Endothelial cell (in vitro differentiated cells): ENCODE data around the gene SLC9A9. TPM values are rescaled to one million over a fixed set of nuclear protein-coding genes. Genes with fewer than 3 reads are reported as not detected.
A peak's percentile ranks its signal among the peaks of the same experiment; 100 is the strongest.
"Not testable (repeated sequence)": the region's sequence is repeated elsewhere in the genome, so short reads cannot be mapped to it uniquely, and the experiment has no call there.

ENCODE experiments used
- DNase-seq: peaks from one replicate; pipeline ENCODE4 v3.0.0; 2021; ENCODE audit warnings: low spot score
- H3K27ac Mint-ChIP-seq: one replicate; pipeline ENCODE4 v1.8.0; 2021; ENCODE audit warnings: mixed read lengths, inconsistent platforms; ENCODE audit not compliant: unreplicated experiment
- H3K27me3 Mint-ChIP-seq: one replicate; pipeline ENCODE4 v1.8.0; 2021; ENCODE audit warnings: mild to moderate bottlenecking, moderate library complexity, mixed read lengths, inconsistent platforms; ENCODE audit not compliant: unreplicated experiment
- H3K36me3 Mint-ChIP-seq: one replicate; pipeline ENCODE4 v1.8.0; 2021; ENCODE audit warnings: mild to moderate bottlenecking, low read depth, mixed read lengths, inconsistent platforms; ENCODE audit not compliant: unreplicated experiment
- H3K4me1 Mint-ChIP-seq: one replicate; pipeline ENCODE4 v1.8.0; 2021; ENCODE audit warnings: mild to moderate bottlenecking, mixed read lengths, inconsistent platforms; ENCODE audit not compliant: unreplicated experiment
- H3K4me3 Mint-ChIP-seq: one replicate; pipeline ENCODE4 v1.8.0; 2021; ENCODE audit warnings: mild to moderate bottlenecking, mixed read lengths, inconsistent platforms; ENCODE audit not compliant: unreplicated experiment
- H3K9me3 Mint-ChIP-seq: one replicate; pipeline ENCODE4 v1.8.0; 2021; ENCODE audit warnings: mixed read lengths, inconsistent platforms; ENCODE audit not compliant: unreplicated experiment
- total RNA-seq: library from RNA; stranded (reverse); fragmentation: NEBNext Ultra II Directional; extraction: Animal tissue kit (Norgen Biotek cat#: 25700); gene quantifications from one replicate; pipeline ENCODE4 v1.2.1, GENCODE V29; 2021; ENCODE audit not compliant: unreplicated experiment
- TF ChIP-seq, protein P1 (sequence below): fragments of 200-600 bp; sonication (generic); IDR thresholded peaks from one replicate; pipeline ENCODE4 v1.5.0; 2021; ENCODE audit warnings: antibody characterized with exemption; ENCODE audit not compliant: unreplicated experiment

Gene SLC9A9
- total RNA-seq, 1 donor from 2014 or later, result 7.9 TPM

DNA sequence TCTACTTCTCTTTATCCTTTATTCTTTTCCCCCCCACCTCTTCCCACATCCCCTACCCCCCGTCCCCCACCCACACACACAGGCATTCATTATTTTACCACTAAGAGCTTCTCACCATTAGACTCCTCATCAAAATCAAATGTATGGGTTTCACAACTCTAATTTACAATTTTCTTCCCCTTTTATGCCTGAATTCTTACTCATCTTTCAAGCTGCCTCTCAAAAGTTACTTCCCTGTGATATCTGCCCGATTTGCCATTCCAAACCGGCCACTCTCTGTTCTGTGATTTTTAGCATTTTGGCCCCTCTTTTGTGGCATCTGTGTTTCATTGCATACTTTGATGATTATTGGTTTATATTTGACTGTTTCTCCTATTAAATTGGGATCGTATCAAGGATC lies 42.2 kb downstream of the SLC9A9 start:
- Mint-ChIP-seq H3K4me3 (no peak overlapping the region), H3K9me3 (no peaks in the 10 kb centered on the region), H3K27ac (no peak overlapping the region), H3K36me3 (no peaks in the 10 kb centered on the region), H3K4me1 (peaks cover 5% of the 10 kb centered on the region), H3K27me3 (no peaks in the 10 kb centered on the region)
- TF ChIP-seq, protein P1, sequence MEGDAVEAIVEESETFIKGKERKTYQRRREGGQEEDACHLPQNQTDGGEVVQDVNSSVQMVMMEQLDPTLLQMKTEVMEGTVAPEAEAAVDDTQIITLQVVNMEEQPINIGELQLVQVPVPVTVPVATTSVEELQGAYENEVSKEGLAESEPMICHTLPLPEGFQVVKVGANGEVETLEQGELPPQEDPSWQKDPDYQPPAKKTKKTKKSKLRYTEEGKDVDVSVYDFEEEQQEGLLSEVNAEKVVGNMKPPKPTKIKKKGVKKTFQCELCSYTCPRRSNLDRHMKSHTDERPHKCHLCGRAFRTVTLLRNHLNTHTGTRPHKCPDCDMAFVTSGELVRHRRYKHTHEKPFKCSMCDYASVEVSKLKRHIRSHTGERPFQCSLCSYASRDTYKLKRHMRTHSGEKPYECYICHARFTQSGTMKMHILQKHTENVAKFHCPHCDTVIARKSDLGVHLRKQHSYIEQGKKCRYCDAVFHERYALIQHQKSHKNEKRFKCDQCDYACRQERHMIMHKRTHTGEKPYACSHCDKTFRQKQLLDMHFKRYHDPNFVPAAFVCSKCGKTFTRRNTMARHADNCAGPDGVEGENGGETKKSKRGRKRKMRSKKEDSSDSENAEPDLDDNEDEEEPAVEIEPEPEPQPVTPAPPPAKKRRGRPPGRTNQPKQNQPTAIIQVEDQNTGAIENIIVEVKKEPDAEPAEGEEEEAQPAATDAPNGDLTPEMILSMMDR, result no peak
- no peak for DNase-seq

DNA sequence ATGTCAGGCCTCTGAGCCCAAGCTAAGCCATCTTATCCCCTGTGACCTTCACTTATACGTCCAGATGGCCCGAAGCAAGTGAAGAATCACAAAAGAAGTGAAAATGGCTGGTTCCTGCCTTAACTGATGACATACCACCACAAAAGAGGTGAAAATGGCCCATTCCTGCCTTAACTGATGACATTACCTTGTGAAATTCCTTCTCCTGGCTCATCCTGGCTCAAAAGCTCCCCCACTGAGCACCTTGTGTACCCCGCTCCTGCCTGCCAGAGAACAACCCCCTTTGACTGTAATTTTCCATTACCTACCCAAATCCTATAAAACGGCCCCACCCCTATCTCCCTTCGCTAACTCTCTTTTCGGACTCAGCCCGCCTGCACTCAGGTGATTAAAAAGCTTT lies 42.8 kb downstream of the SLC9A9 start:
- H3K9me3 Mint-ChIP-seq, H3K4me3 Mint-ChIP-seq, H3K36me3 Mint-ChIP-seq, DNase-seq, H3K27me3 Mint-ChIP-seq, H3K4me1 Mint-ChIP-seq: not testable (repeated sequence)
- peak overlapping the region; percentile 5 for H3K27ac Mint-ChIP-seq

DNA sequence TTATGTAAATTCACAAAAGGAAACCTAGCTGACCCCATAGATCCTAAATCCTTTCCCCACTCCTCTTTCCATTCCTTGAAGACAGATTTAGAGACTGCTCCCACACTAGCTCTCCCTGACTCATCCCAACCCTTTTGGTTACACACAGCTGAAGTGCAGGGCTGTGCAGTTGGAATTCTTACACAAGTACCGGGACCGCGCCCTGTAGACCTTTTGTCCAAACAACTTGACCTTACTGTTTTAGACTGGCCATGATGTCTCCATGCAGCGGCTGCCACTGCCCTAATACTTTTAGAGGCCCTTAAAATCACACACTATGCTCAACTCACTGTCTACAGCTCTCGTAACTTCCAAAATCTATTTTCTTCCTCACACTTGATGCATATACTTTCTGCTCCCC lies 47.2 kb downstream of the SLC9A9 start:
- not testable (repeated sequence) for H3K4me3 Mint-ChIP-seq, H3K27me3 Mint-ChIP-seq, DNase-seq, H3K4me1 Mint-ChIP-seq, H3K27ac Mint-ChIP-seq, H3K9me3 Mint-ChIP-seq, H3K36me3 Mint-ChIP-seq

DNA sequence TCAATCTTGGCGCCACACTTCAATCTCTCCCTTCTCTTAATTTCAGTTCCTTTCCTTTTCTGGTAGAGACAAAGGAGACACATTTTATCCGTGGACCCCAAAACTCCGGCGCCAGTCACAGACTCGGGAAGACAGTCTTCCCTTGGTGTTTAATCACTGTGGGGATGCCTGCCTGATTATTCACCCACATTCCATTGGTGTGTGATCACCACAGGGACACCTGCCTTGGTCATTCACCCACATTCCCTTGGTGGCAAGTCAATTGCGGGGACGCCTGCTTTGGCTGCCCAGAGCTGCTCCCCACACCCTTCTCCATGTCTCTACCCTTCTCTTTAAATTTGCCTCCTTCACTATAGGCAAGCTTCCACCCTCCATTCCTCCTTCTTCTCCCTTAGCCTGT lies 50.1 kb downstream of the SLC9A9 start:
- H3K27me3 Mint-ChIP-seq, result not testable (repeated sequence)

DNA sequence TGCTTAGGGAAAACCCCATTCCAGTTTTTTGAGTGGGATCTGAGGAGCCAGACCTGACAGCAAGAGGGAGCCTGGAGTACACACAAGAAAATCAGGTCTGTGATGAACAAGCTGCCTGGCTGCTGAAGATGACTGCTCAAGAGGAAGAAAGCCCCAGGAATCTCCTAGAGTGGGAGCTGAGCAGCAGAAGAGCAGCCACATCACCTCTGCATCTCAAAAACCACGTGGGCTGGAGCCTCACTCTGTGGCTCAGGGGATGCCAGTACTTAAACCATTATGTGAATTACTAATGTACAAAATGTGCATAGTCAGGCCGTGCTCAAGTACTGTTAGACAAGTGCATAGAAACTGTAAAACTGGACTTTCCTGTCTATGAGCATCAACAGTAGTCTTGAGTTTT lies 52.4 kb downstream of the SLC9A9 start:
- no peak overlapping the region for H3K27ac Mint-ChIP-seq
- no peaks in the 10 kb centered on the region for H3K27me3 Mint-ChIP-seq
- no peak overlapping the region for H3K4me3 Mint-ChIP-seq
- TF ChIP-seq, protein P1, result no peak
- H3K36me3 Mint-ChIP-seq, result peaks cover 4% of the 10 kb centered on the region
- no peak for DNase-seq
- H3K4me1 Mint-ChIP-seq, result no peaks in the 10 kb centered on the region
- no peaks in the 10 kb centered on the region for H3K9me3 Mint-ChIP-seq

More for the DNA sequence above, 50.1 kb downstream of the SLC9A9 start:
- H3K4me1 Mint-ChIP-seq, H3K9me3 Mint-ChIP-seq, DNase-seq, H3K36me3 Mint-ChIP-seq, H3K27ac Mint-ChIP-seq, H3K4me3 Mint-ChIP-seq: not testable (repeated sequence)

DNA sequence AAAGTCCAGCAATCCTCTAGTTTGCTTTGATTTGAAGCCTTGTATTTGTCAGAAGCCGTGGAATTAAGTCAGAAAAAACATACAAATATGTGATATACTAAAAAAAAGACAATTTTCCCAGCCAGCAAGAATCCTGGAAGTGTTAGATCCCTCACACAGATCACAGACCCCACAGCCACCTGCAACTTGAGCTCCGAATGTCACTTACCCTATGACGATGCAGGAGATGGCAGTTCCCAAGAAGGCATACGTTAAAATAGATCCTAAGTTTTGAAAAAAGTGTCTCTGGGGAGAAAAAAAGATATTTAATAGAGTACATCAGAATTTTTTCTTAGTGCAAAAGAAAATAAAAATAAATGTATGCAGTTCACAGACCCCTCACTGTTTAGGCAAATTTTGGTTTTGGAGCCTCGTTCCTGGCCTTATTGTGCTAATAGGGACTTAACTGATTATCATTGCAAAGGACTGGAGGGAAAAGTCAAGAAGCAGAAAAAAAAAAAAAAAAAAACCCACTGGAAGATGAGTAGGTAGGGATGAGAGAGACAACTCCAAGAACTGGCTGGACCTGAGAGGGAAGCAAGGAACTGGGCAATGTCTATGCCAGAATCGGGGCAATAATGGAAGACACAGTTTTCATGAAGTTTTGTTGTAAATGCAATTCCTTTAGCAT lies 53.3 kb downstream of the SLC9A9 start:
- Mint-ChIP-seq H3K4me3 (no peak overlapping the region), H3K36me3 (peaks cover 4% of the 10 kb centered on the region), H3K27me3 (no peaks in the 10 kb centered on the region), H3K27ac (no peak overlapping the region), H3K4me1 (no peaks in the 10 kb centered on the region), H3K9me3 (no peaks in the 10 kb centered on the region)
- TF ChIP-seq, protein P1, result no peak
- no peak for DNase-seq
